Measurements from ENCODE around the gene SCAND1.

GRCh38 chr20:35988910-35989463 is 34.7 kb upstream of the SCAND1 start:
- no peak for TF ChIP-seq CTCF (conservative IDR thresholded peaks at IDR 0.05)
- no peak for TF ChIP-seq EZH2 (IDR thresholded peaks at IDR 0.05; ENCODE audit: low read depth)

Measured in PC-9 (cell line).